ENCODE data around the gene GALNT13. TPM values are rescaled to one million over a fixed set of nuclear protein-coding genes. Genes with fewer than 3 reads are reported as not detected.

Gene GALNT13
- total RNA-seq, 1 donor from 2014 or later: 7.2 TPM

DNA sequence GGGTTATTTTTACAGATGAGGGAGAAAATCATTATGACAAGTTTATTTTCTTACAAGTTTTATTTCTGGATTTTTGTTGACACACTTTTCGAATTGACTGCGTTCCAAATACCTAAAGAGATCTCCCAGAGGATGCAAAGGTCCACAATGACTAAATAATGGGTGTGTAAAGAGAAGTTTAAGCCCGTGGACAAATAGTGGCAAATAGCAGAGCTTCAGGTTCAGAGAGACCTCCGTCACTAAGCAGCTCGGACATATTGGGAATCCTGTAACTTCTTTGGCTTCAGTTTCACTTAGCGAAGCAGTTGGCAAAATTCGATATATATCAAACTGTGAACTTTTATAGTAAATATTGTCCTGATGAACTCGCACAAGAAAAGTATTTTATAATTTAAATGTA is 556.3 kb downstream of the GALNT13 start:
- H3K27ac Mint-ChIP-seq: no peak overlapping the region
- no peaks in the 10 kb centered on the region for H3K27me3 Mint-ChIP-seq
- no peak for DNase-seq (ENCODE audit: low spot score, unreplicated experiment)
- H3K4me1 Mint-ChIP-seq (ENCODE audit: low read depth): no peaks in the 10 kb centered on the region
- peaks cover 2% of the 10 kb centered on the region for H3K36me3 Mint-ChIP-seq (ENCODE audit: insufficient read depth)
- H3K9me3 Mint-ChIP-seq (ENCODE audit: low read depth): peaks cover 3% of the 10 kb centered on the region
- no peak overlapping the region for H3K4me3 Mint-ChIP-seq (ENCODE audit: low read depth)
- TF ChIP-seq CTCF (IDR thresholded peaks at IDR 0.05; ENCODE audit: unreplicated experiment): no peak

GRCh38 chr2:154433010-154433409 is 561.3 kb downstream of the GALNT13 start:
- Mint-ChIP-seq H3K9me3 (ENCODE audit: low read depth) (peaks cover 6% of the 10 kb centered on the region), H3K27me3 (no peaks in the 10 kb centered on the region), H3K36me3 (ENCODE audit: insufficient read depth) (peaks cover 2% of the 10 kb centered on the region), H3K27ac (no peak overlapping the region), H3K4me3 (ENCODE audit: low read depth) (no peak overlapping the region), H3K4me1 (ENCODE audit: low read depth) (peaks cover 8% of the 10 kb centered on the region)
- DNase-seq (ENCODE audit: low spot score, unreplicated experiment): no peak
- no peak for TF ChIP-seq CTCF (IDR thresholded peaks at IDR 0.05; ENCODE audit: unreplicated experiment)

- Mint-ChIP-seq H3K9me3 (ENCODE audit: low read depth) (peaks cover 3% of the 10 kb centered on the region), H3K27ac (no peak overlapping the region), H3K4me1 (ENCODE audit: low read depth) (peaks cover 18% of the 10 kb centered on the region), H3K4me3 (ENCODE audit: low read depth) (no peak overlapping the region), H3K27me3 (no peaks in the 10 kb centered on the region), H3K36me3 (ENCODE audit: insufficient read depth) (no peaks in the 10 kb centered on the region)
- DNase-seq (ENCODE audit: low spot score, unreplicated experiment): no peak
- TF ChIP-seq CTCF (IDR thresholded peaks at IDR 0.05; ENCODE audit: unreplicated experiment): no peak
Measured at GRCh38 chr2:154437104-154437503, 565.4 kb downstream of the GALNT13 start.

GRCh38 chr2:154439156-154439555 is 567.4 kb downstream of the GALNT13 start:
- Mint-ChIP-seq H3K9me3 (ENCODE audit: low read depth) (peaks cover 3% of the 10 kb centered on the region), H3K4me1 (ENCODE audit: low read depth) (peaks cover 18% of the 10 kb centered on the region), H3K27me3 (no peaks in the 10 kb centered on the region), H3K36me3 (ENCODE audit: insufficient read depth) (no peaks in the 10 kb centered on the region), H3K4me3 (ENCODE audit: low read depth) (no peak overlapping the region), H3K27ac (no peak overlapping the region)
- TF ChIP-seq CTCF (IDR thresholded peaks at IDR 0.05; ENCODE audit: unreplicated experiment): peak; percentile 33
- no peak for DNase-seq (ENCODE audit: low spot score, unreplicated experiment)

DNA sequence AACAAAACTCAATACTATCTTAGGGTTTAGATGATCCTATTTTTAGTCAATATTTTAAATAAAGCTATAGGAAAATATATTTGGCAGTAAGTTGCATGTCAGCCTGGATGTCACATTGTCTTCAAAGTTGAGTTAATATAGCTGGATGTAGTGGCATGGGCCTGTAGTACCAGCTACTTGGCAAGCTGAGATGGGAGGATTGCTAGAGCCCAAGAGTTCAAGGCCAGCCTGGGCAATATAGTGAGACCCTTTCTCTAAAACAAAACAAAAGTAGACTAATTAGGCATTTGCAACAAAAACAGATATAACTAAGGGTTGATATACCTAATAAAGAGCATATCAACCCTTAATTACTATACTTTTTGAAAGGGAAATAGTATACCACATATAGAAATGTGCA is 572.2 kb downstream of the GALNT13 start:
- Mint-ChIP-seq H3K27ac (no peak overlapping the region), H3K4me1 (ENCODE audit: low read depth) (peaks cover 26% of the 10 kb centered on the region), H3K27me3 (no peaks in the 10 kb centered on the region), H3K4me3 (ENCODE audit: low read depth) (no peak overlapping the region), H3K9me3 (ENCODE audit: low read depth) (peaks cover 4% of the 10 kb centered on the region), H3K36me3 (ENCODE audit: insufficient read depth) (no peaks in the 10 kb centered on the region)
- no peak for DNase-seq (ENCODE audit: low spot score, unreplicated experiment)
- TF ChIP-seq CTCF (IDR thresholded peaks at IDR 0.05; ENCODE audit: unreplicated experiment): no peak

Data from progenitor cell of endocrine pancreas (in vitro differentiated cells).